Pancreas (tissue), 10 donors: ENCODE measurements around the gene ILK. TPM values are rescaled to one million over a fixed set of nuclear protein-coding genes. Genes with fewer than 3 reads are reported as not detected.
A peak's percentile ranks its signal among the peaks of the same experiment; 100 is the strongest.

ENCODE experiments used
- ATAC-seq, 4 donors: fragments of 200-7000 bp; cut with Tn5 transposase; one replicate each; pipeline versions ENCODE4 v1.8.0 to v1.9.1; 2020; ENCODE audit warnings: mild to moderate bottlenecking in 4 of 4, moderate library complexity in 4 of 4
- DNase-seq, 6 donors: peaks; one replicate each; pipeline ENCODE4 v3.0.0-alpha.2; 2020
- FAIRE-seq: peaks from 2 replicates; lab custom pipeline; 2012; peaks lifted over from hg19 to GRCh38; lab: Jason Lieb, UNC
- H3K27ac ChIP-seq, 4 donors: fragments of 200-600 bp; sonication (generic); 1 replicate in 3 of 4; 2 replicates in 1 of 4; pipeline versions ENCODE4 v1.5.0 to v1.8.0; 2020
- H3K27me3 ChIP-seq, 4 donors: fragments of 200-600 bp; one replicate each; pipeline ENCODE4 v1.8.0; 2021
- H3K36me3 ChIP-seq, 3 donors: fragments of 200-600 bp; sonication (generic) in 1 of 3; one replicate each; pipeline versions ENCODE4 v1.5.0 to v1.8.0; 2020 to 2021
- H3K4me1 ChIP-seq, 3 donors: fragments of 200-600 bp; one replicate each; pipeline ENCODE4 v1.8.0; 2021
- H3K4me3 ChIP-seq, 4 donors: fragments of 200-600 bp; sonication (generic) in 2 of 4; one replicate each; pipeline versions ENCODE4 v1.5.0 to v1.8.0; 2020 to 2021
- H3K9me3 ChIP-seq, 4 donors: fragments of 200-600 bp; one replicate each; pipeline ENCODE4 v1.8.0; 2021
- CTCF ChIP-seq, 4 donors: fragments of 200-600 bp; sonication (generic) in 3 of 4; IDR thresholded peaks; one replicate each; pipeline versions ENCODE4 v1.5.0 to v1.8.0; 2021; ENCODE audit warnings: antibody characterized with exemption in 4 of 4
- WGBS, 2 donors: extraction: QIAGEN DNeasy Blood & Tissue Kit; methylation state at CpG; one replicate each; pipeline ENCODE4 v1.1.7; 2013; 5-methylcytosine and 5-hydroxymethylcytosine counted together
- intact Hi-C, 3 donors: fragments of 100-400 bp; cut with DNase I; formaldehyde crosslinking; loops; one replicate each; pipeline versions ENCODE4 v1.11.1 to v1.14.2; 2022
- polyA plus RNA-seq, 2 donors: library from polyadenylated mRNA; stranded (reverse); fragments of 200-250 nt; gene quantifications; one replicate each; pipeline ENCODE4 v1.2.3, GENCODE V29; 2013
- total RNA-seq, 6 donors: library from RNA; stranded (reverse); fragmentation: NEBNext Ultra II Directional in 4 of 6; extraction: Animal tissue kit (Norgen Biotek cat#: 25700) in 4 of 6; gene quantifications; one replicate each; pipeline versions ENCODE4 v1.2.1 to v1.2.4, GENCODE V29; 2021 to 2023
- donor health status: healthy with polysubstance abuse.
- donor health status: DM: no; HTN: no; CAD: no; lungs with moderate emphysema.
- donor health status: DM: no; HTN: no; CAD: no.
- donor health status: control.
- donor health status: control.
- donor health status: Bipolar disorder and iron deficiency.
- donor health status: DM: yes; HTN: yes; CAD: no.
- donor health status: DM: no; HTN: no; CAD: no.
- donor health status: DM: no; HTN: no; CAD: no.
- donor health status: DM: yes; HTN: yes; CAD: no.

ILK gene
- total and polyA plus RNA-seq, 8 donors: 47.9 to 137 (median 70.4) TPM

- intact Hi-C loops: loop anchor here in 1 of 3 donors (10.0 kb wide), 1 partner anchor 74 kb away; the partner anchor contains the start of gene MRPL17
- DNase-seq (peak in 4 of 6 donors; percentile 21 to 67 (median 34)), ATAC-seq (no peak), FAIRE-seq (no peak)
- Histone ChIP-seq H3K36me3 (peaks cover 9 to 33% (median 23%) of the 10 kb centered on the region in 3 donors), H3K9me3 (no peaks in the 10 kb centered on the region), H3K4me1 (peaks cover 20 to 38% (median 28%) of the 10 kb centered on the region in 3 donors), H3K27me3 (no peaks in the 10 kb centered on the region), H3K27ac (no peak overlapping the region), H3K4me3 (peak overlapping the region in 2 of 4 donors; percentile 74 to 83)
- WGBS, 2 donors: 79 to 87% methylated on average over 6 of the region's 6 CpGs
- no peak for TF ChIP-seq CTCF (IDR thresholded peaks at IDR 0.05)
Observed at GRCh38 chr11:6610591-6610990, 7.0 kb downstream of the ILK start.

- intact Hi-C loops: loop anchor here in 1 of 3 donors (10.0 kb wide), 1 partner anchor 73 kb away; the partner anchor contains the start of gene MRPL17
- Histone ChIP-seq H3K9me3 (no peaks in the 10 kb centered on the region), H3K27ac (peak overlapping the region; percentile 89 to 100 (median 94)), H3K36me3 (peaks cover 9 to 33% (median 23%) of the 10 kb centered on the region in 3 donors), H3K4me1 (peaks cover 13 to 30% (median 21%) of the 10 kb centered on the region in 3 donors), H3K4me3 (peak overlapping the region; percentile 52 to 83 (median 77)), H3K27me3 (no peaks in the 10 kb centered on the region)
- 8 to 9% methylated on average over 39 of the region's 39 CpGs for WGBS, 2 donors
- ATAC-seq: peak in 1 of 4 donors; percentile 7
- peak; percentile 47 to 89 (median 69) for DNase-seq
- no peak for TF ChIP-seq CTCF (IDR thresholded peaks at IDR 0.05)
- FAIRE-seq: no peak
Observed at GRCh38 chr11:6611092-6611962, 7.8 kb downstream of the ILK start.

- Histone ChIP-seq H3K9me3 (no peaks in the 10 kb centered on the region), H3K4me1 (peaks cover 11 to 26% (median 15%) of the 10 kb centered on the region in 3 donors), H3K27me3 (no peaks in the 10 kb centered on the region), H3K4me3 (peak overlapping the region; percentile 52 to 83 (median 77)), H3K36me3 (peaks cover 9 to 33% (median 23%) of the 10 kb centered on the region in 3 donors), H3K27ac (peak overlapping the region; percentile 89 to 100 (median 94))
- DNase-seq (no peak), FAIRE-seq (no peak), ATAC-seq (no peak)
- no peak for TF ChIP-seq CTCF (IDR thresholded peaks at IDR 0.05)
- 0 to 1% methylated on average over 17 to 36 of the region's 36 CpGs for WGBS, 2 donors
- intact Hi-C loops: loop anchor here in 1 of 3 donors (10.0 kb wide), 1 partner anchor 73 kb away; the partner anchor contains the start of gene MRPL17
Observed at GRCh38 chr11:6611963-6612212, 8.3 kb downstream of the ILK start.

GRCh38 chr11:6612213-6613041 is 8.9 kb downstream of the ILK start, which contains the start of gene TAF10:
TAF10 (minus strand) TSS chr11:6612216; CDS start chr11:6612189, 27 bp downstream.
- no peaks in the 10 kb centered on the region for H3K27me3 ChIP-seq
- H3K4me1 ChIP-seq: peaks cover 7 to 22% (median 15%) of the 10 kb centered on the region in 3 donors
- peak within 1 kb of the TSS; percentile 52 to 83 (median 77) for H3K4me3 ChIP-seq
- peak within 1 kb of the TSS; percentile 89 to 100 (median 97) for H3K27ac ChIP-seq
- peak in 2 of 4 donors; percentile 14 to 32 for TF ChIP-seq CTCF (IDR thresholded peaks at IDR 0.05)
- H3K9me3 ChIP-seq: no peaks in the 10 kb centered on the region
- intact Hi-C loops: loop anchor here in 1 of 3 donors (10.0 kb wide), 1 partner anchor 72 kb away; the partner anchor contains the start of gene MRPL17
- H3K36me3 ChIP-seq: peaks cover 9 to 33% (median 23%) of the 10 kb centered on the region in 3 donors
- WGBS, 2 donors: 0% methylated on average over 37 to 51 of the region's 51 CpGs
- ATAC-seq (peak; percentile 92 to 97 (median 94)), FAIRE-seq (peak; percentile 90), DNase-seq (peak; percentile 97 to 98 (median 98))
